Measurements from ENCODE around the gene REL. TPM values are rescaled to one million over a fixed set of nuclear protein-coding genes. Genes with fewer than 3 reads are reported as not detected.

The REL gene
- total RNA-seq, 1 donor from 2014 or later, result 29.1 TPM

DNA sequence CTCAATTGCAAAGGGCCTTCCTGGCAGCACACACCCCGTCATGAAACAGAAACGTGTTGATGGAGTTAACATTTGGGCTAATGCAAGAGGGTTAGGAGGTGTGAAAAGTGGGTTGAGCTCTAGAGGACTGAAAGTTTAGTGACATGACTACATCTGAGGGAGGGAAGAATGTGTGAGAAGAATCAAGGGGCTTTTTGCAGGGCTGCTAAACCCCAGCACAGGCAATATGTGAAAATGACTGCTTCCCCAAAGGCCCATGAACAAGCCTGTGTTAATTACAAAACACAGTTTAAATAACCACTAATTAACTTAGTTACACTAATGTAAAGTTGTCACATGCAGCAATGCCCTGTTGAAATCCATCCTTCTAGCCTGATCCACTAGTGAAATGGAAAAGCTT, 72.8 kb downstream of the REL start:
- no peak overlapping the region for H3K4me3 ChIP-seq
- DNase-seq (no peak), ATAC-seq (no peak)
- peaks cover 16% of the 10 kb centered on the region for H3K36me3 ChIP-seq
- TF ChIP-seq, protein P1, sequence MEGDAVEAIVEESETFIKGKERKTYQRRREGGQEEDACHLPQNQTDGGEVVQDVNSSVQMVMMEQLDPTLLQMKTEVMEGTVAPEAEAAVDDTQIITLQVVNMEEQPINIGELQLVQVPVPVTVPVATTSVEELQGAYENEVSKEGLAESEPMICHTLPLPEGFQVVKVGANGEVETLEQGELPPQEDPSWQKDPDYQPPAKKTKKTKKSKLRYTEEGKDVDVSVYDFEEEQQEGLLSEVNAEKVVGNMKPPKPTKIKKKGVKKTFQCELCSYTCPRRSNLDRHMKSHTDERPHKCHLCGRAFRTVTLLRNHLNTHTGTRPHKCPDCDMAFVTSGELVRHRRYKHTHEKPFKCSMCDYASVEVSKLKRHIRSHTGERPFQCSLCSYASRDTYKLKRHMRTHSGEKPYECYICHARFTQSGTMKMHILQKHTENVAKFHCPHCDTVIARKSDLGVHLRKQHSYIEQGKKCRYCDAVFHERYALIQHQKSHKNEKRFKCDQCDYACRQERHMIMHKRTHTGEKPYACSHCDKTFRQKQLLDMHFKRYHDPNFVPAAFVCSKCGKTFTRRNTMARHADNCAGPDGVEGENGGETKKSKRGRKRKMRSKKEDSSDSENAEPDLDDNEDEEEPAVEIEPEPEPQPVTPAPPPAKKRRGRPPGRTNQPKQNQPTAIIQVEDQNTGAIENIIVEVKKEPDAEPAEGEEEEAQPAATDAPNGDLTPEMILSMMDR (IDR thresholded peaks at IDR 0.05), result no peak
- H3K27me3 ChIP-seq, result no peaks in the 10 kb centered on the region
- H3K9me3 ChIP-seq, result no peaks in the 10 kb centered on the region
- intact Hi-C loops (cut with DNase I), result no loop called here
- H3K4me1 ChIP-seq, result no peaks in the 10 kb centered on the region
- H3K27ac ChIP-seq, result no peak overlapping the region

DNA sequence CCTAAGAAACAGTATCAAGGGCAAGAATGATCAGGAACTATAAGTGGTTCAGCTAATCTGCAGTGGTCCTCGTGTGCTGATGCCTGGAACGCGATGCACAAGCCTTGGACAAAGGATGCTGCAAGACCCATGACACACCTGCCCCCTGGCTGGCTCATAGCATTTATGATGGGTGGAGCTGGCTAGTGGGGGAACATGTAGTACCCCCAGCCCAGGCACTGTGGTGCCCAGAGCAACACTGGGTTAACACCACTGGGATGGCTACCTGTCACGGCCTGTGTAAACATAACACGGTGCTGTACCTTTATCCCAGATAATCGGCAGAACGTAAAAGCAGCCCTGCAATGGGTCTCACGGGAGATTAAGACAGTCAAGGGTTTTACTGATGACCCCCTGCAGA, 75.8 kb downstream of the REL start:
- ATAC-seq, result peak; percentile 24
- H3K9me3 ChIP-seq, result no peaks in the 10 kb centered on the region
- no peaks in the 10 kb centered on the region for H3K27me3 ChIP-seq
- H3K4me3 ChIP-seq, result no peak overlapping the region
- peaks cover 16% of the 10 kb centered on the region for H3K36me3 ChIP-seq
- H3K27ac ChIP-seq, result no peak overlapping the region
- intact Hi-C loops (cut with DNase I), result no loop called here
- H3K4me1 ChIP-seq, result no peaks in the 10 kb centered on the region
- TF ChIP-seq, protein P1 (IDR thresholded peaks at IDR 0.05), result no peak
- DNase-seq, result no peak

DNA sequence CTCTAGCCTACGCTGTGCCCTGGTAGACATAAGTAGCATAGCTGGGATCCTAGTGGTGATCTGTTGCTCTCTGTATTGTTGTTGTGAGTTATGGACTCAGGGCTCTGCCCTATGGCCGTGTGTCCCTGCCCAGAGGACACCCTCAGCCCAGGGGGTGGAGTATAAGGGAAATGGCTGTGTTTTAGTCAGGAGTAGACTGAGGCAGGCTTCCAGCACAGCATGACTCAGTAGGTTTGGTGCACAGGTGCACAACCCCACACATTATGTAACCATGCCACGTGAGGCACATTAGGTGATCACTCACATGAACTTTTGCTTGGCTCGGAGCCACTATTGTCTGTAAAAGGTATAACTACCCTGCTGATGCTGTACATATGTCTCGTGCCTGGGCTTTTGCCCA, 76.3 kb downstream of the REL start:
- Histone ChIP-seq H3K9me3 (no peaks in the 10 kb centered on the region), H3K4me1 (no peaks in the 10 kb centered on the region), H3K27ac (no peak overlapping the region), H3K27me3 (no peaks in the 10 kb centered on the region), H3K4me3 (no peak overlapping the region), H3K36me3 (peaks cover 13% of the 10 kb centered on the region)
- ATAC-seq, result no peak
- intact Hi-C loops (cut with DNase I), result no loop called here
- DNase-seq, result no peak
- TF ChIP-seq, protein P1 (IDR thresholded peaks at IDR 0.05), result no peak

DNA sequence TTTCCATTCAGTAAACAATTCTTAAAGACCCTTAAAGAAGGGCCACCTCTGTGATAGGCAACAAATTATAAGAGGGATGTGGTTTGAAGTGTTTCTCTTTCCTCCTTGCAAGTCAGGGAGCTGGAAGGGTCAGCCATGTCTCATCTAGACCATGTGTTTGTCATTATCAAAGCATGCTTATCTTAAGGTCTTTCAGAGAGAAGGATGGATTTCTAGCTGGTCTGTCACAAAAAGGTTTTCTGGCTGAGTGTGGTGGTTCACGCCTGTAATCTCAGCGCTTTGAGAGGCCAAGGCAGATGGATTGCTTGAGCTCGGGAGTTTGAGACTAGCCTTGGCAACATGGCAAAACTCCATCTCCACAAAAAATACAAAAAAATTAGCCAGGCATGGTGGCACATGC, 77.0 kb downstream of the REL start:
- Histone ChIP-seq H3K9me3 (no peaks in the 10 kb centered on the region), H3K4me3 (no peak overlapping the region), H3K27ac (no peak overlapping the region), H3K4me1 (no peaks in the 10 kb centered on the region), H3K27me3 (no peaks in the 10 kb centered on the region), H3K36me3 (peaks cover 6% of the 10 kb centered on the region)
- TF ChIP-seq, protein P1 (IDR thresholded peaks at IDR 0.05), result no peak
- no peak for ATAC-seq
- intact Hi-C loops (cut with DNase I), result no loop called here
- DNase-seq, result no peak

DNA sequence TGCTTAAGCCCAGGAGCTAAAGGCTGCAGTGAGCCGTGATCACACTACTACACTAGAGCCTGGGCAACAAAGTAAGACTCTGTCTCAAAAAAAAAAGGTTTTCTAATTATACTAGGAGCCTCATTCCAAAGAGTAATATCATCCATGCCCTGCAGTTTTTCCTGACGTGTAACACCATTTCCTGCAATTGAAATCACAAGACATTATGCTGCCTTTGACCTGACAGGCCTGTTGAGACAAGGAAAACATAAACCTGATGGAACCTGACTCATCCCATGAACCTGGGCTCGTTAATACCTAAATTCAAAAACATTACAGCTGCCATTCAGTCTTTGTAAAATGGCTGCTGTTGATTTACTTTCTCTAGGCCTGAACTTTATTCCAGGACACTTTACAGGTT, 77.4 kb downstream of the REL start:
- H3K36me3 ChIP-seq, result peaks cover 1% of the 10 kb centered on the region
- DNase-seq, result no peak
- H3K4me3 ChIP-seq, result no peak overlapping the region
- H3K9me3 ChIP-seq, result no peaks in the 10 kb centered on the region
- no peaks in the 10 kb centered on the region for H3K4me1 ChIP-seq
- ATAC-seq, result no peak
- TF ChIP-seq, protein P1 (IDR thresholded peaks at IDR 0.05), result no peak
- no peaks in the 10 kb centered on the region for H3K27me3 ChIP-seq
- intact Hi-C loops (cut with DNase I), result no loop called here
- H3K27ac ChIP-seq, result no peak overlapping the region

DNA sequence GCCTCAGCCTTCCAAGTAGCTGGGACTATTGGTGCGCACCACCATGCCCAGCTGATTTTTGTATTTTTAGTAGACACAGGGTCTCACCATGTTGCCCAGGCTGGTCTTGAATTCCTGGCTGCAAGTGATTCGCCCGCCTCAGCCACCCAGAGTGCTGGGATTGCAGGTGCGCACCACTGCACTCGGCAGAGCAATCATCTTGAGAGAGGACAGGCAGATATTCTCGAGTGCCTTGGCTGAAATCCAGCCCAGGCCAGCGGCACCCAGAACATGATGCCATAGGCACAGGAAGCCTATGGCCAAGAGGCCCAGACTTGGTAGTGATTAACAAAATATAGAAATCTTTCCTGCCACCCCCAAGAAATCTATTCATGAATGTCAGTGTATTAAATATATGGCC, 78.1 kb downstream of the REL start:
- intact Hi-C loops (cut with DNase I), result no loop called here
- DNase-seq, result no peak
- H3K36me3 ChIP-seq, result no peaks in the 10 kb centered on the region
- no peaks in the 10 kb centered on the region for H3K4me1 ChIP-seq
- no peak overlapping the region for H3K27ac ChIP-seq
- TF ChIP-seq, protein P1 (IDR thresholded peaks at IDR 0.05), result no peak
- H3K9me3 ChIP-seq, result no peaks in the 10 kb centered on the region
- no peaks in the 10 kb centered on the region for H3K27me3 ChIP-seq
- no peak for ATAC-seq
- H3K4me3 ChIP-seq, result no peak overlapping the region
